ENCODE measurements around the gene RRP7A.
"Not testable (repeated sequence)": the region's sequence is repeated elsewhere in the genome, so short reads cannot be mapped to it uniquely, and the experiment has no call there.

The RRP7A gene

GRCh38 chr22:42511401-42511891, 8.2 kb downstream of the RRP7A start:
- TF ChIP-seq CTCF (conservative IDR thresholded peaks at IDR 0.05; ENCODE audit: low read depth, low read length): no peak
- DNase-seq (ENCODE audit: low read depth): peak; percentile 23
- no peak overlapping the region for H3K4me3 ChIP-seq (ENCODE audit: low read depth, low read length)

- no peak for TF ChIP-seq CTCF (conservative IDR thresholded peaks at IDR 0.05; ENCODE audit: low read depth, low read length)
- H3K4me3 ChIP-seq (ENCODE audit: low read depth, low read length): no peak overlapping the region
- DNase-seq (ENCODE audit: low read depth): no peak
These were observed 10.0 kb downstream of the RRP7A start for GRCh38 chr22:42509548-42509947.

- not testable (repeated sequence) for H3K4me3 ChIP-seq (ENCODE audit: low read depth, low read length); DNase-seq (ENCODE audit: low read depth)
These were observed 10.6 kb downstream of the RRP7A start for GRCh38 chr22:42508975-42509364.

- not testable (repeated sequence) for DNase-seq (ENCODE audit: low read depth); H3K4me3 ChIP-seq (ENCODE audit: low read depth, low read length)
These were observed 11.1 kb downstream of the RRP7A start for GRCh38 chr22:42508327-42508974.

GRCh38 chr22:42500836-42501179, 18.8 kb downstream of the RRP7A start:
- no peak for TF ChIP-seq CTCF (conservative IDR thresholded peaks at IDR 0.05; ENCODE audit: low read depth, low read length)
- DNase-seq (ENCODE audit: low read depth): no peak
- peak overlapping the region; percentile 22 for H3K4me3 ChIP-seq (ENCODE audit: low read depth, low read length)

- peak; percentile 73 for DNase-seq (ENCODE audit: low read depth)
- H3K4me3 ChIP-seq (ENCODE audit: low read depth, low read length): peak overlapping the region; percentile 22
These were observed 19.3 kb downstream of the RRP7A start for GRCh38 chr22:42500161-42500835.

GRCh38 chr22:42499773-42500160, 19.8 kb downstream of the RRP7A start:
- DNase-seq (ENCODE audit: low read depth): not testable (repeated sequence)
- peak overlapping the region; percentile 10 for H3K4me3 ChIP-seq (ENCODE audit: low read depth, low read length)

More at GRCh38 chr22:42500161-42500835, 19.3 kb downstream of the RRP7A start:
- TF ChIP-seq CTCF (conservative IDR thresholded peaks at IDR 0.05; ENCODE audit: low read depth, low read length): no peak

GRCh38 chr22:42495533-42496141, 24.0 kb downstream of the RRP7A start:
- peak; percentile 14 for DNase-seq (ENCODE audit: low read depth)
- H3K4me3 ChIP-seq (ENCODE audit: low read depth, low read length): not testable (repeated sequence)

- no peak overlapping the region for H3K4me3 ChIP-seq (ENCODE audit: low read depth, low read length)
- DNase-seq (ENCODE audit: low read depth): no peak
- no peak for TF ChIP-seq CTCF (conservative IDR thresholded peaks at IDR 0.05; ENCODE audit: low read depth, low read length)
These were observed 26.2 kb downstream of the RRP7A start for GRCh38 chr22:42493393-42493792.

All from choroid plexus epithelial cell (primary cell).